HG02610 (cell line): ENCODE measurements around the gene DIPK2B.

ENCODE experiments used
- ATAC-seq: cut with Tn5 transposase; IDR thresholded peaks from one replicate; pipeline ENCODE4 v1.9.1; 2021; ENCODE audit warnings: mild to moderate bottlenecking, moderate library complexity; ENCODE audit not compliant: unreplicated experiment

DIPK2B gene, protein sequence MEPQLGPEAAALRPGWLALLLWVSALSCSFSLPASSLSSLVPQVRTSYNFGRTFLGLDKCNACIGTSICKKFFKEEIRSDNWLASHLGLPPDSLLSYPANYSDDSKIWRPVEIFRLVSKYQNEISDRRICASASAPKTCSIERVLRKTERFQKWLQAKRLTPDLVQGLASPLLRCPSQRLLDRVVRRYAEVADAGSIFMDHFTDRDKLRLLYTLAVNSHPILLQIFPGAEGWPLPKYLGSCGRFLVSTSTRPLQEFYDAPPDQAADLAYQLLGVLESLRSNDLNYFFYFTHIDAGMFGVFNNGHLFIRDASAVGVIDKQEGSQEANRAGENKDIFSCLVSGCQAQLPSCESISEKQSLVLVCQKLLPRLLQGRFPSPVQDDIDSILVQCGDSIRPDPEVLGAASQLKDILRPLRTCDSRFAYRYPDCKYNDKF

GRCh38 chrX:45200741-45201234 is at the start of gene DIPK2B:
DIPK2B (minus strand) TSS chrX:45200876; CDS start chrX:45200826, 50 bp downstream.
- ATAC-seq = no peak

DNA sequence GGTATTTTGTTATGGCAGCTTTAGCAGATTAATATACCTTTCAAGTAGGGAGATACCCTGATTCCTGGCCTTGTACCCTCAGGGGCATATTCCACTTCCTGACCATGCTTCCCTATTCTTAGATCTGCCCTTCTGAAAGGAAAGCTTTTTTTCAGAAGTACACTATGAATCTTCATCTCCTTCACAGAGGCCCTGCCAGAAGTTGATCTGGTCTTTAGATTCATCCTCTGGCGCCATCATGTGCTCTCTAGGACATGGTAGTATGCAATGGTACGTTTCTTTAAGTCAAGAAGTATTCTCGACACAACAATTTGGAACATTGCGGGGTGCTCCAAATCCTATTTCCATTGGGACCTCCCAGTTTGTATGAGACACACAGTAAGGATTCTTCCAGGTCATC is 39.6 kb upstream of the DIPK2B start:
- no peak for ATAC-seq

DNA sequence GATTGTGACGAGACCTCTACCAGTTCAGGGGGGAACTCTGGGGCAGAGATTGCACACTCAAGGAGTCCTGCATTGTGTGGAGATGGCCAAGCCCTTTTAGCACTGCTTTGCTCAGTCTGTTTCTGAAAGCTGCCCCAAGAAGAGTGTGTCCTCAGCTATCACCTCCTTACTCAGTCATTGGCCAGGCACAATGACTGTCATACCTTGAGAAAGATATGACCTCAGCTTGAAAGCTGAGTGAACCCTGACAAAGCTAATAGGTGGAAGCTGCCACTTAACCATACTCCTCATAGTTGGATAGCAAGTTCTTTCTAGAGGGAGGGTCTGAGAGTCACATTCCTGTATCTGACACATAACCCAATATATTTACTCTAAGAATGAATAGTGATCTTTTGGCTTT is 37.8 kb upstream of the DIPK2B start:
- no peak for ATAC-seq

DNA sequence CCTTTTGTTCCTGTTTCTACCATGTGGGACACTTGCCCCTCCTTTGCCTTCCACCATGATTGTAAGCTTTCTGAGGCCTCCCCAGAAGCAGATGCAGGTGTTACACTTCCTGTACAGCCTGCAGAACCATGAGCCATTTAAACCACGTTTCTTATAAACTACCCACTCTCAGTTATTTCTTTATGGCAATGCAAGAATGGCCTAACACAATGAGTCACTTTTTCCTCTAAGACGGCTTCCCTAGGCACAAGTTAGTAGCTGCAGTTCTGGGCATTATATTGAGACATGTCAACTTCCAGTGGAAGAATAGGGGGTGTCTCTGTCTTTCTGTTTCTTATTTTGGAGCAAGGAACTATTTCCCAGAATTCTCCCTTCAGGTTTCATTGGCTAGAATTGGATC is 32.9 kb upstream of the DIPK2B start:
- no peak for ATAC-seq

DNA sequence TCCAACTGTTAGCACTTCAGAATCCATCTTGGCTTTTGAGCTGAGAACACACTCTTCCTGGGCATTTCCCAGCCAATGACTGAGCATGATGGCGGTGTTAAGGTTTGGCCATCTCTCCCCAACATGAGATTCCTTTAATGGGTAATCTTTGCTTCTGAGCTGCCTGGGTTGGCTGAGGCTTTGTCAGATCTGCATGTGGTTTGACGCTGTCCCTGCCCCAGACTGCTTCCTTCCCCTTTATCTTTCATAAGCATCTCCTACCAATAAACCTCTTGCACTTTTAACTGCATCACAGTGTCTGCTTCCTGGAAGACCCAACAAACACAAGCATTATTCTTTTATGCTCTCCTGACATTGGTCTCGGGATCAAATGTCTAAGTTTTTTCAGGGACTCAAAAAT is 31.5 kb upstream of the DIPK2B start:
- ATAC-seq = no peak

GRCh38 chrX:45230410-45230809 is 29.7 kb upstream of the DIPK2B start:
- no peak for ATAC-seq

GRCh38 chrX:45229348-45229747 is 28.7 kb upstream of the DIPK2B start:
- ATAC-seq = no peak

GRCh38 chrX:45228126-45228525 is 27.4 kb upstream of the DIPK2B start:
- no peak for ATAC-seq

DNA sequence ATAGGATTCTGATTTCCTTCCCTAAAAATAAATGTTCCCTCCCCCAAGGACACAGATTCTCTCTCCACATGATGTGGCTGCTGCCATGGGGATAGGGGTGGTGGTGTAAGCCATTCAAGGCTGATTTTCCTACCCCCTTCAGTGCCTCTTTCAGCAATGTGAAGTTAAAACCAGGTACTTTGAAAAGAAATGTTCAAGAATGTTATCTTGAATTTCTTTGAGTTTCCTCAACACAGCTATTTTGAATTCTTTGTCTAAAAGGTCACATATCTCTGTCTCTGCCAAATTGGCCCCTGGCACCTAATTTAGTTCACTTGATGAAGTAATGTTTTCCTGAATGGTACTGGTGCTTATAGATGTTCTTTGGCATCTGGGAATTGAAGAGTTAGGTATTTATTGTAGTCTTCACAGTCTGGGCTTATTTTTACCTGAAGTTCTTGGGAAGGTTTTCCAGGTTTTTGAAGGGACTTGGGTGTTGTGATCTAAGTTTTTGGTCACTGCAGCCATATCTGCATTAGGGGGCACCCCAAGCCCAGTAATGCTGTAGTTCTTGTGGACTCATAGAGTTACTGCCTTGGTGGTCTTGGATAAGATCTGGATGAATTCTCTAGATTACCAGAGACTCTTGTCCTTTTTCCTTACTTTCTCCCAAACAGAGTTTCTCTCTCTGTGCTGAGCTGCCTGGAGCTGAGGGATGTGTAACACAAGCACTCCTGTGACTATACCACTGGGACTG is 7.6 kb upstream of the DIPK2B start:
- ATAC-seq = no peak

GRCh38 chrX:45202171-45202570 is 1.5 kb upstream of the DIPK2B start:
- no peak for ATAC-seq

GRCh38 chrX:45198706-45199105 is 2.0 kb downstream of the DIPK2B start:
- ATAC-seq = no peak

DNA sequence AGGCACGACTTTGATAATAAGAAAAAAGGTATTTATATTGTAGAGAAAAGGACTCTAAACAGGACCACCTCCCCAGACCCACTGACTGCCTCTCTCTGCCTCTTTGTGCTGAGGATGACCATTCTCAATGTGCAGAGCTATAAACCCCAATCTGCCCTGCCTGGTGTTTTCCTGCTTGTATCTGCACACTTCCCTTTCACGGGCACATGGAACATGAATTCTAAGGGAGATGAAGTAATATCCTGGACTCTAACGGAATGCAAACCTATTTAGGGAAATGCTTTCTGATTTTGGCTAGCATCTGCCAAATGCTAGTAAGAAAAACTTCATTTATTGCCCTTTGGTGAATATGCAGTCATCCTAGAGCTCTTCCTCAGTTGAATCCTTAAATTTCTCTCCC is 2.4 kb downstream of the DIPK2B start:
- ATAC-seq = no peak

DNA sequence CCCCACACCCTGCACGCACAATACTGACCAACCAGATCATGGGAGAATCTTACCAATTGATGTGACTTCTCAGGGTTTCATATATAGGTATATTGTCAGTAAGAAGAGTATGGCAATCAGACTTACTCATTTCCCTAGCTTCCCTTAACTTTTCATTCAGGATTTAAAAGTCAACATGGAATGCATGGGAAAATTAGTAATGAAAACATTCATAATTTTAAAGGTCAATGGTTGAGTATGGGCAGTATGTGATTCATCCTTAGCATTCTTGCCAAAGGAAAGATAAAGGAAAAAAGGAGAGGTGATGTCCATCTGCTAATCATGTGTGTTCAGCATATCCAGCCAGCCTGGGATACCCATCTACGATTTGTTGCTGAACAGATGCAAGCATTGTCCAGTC is 4.0 kb downstream of the DIPK2B start:
- no peak for ATAC-seq

GRCh38 chrX:45191820-45192409 is 8.8 kb downstream of the DIPK2B start:
- no peak for ATAC-seq

DNA sequence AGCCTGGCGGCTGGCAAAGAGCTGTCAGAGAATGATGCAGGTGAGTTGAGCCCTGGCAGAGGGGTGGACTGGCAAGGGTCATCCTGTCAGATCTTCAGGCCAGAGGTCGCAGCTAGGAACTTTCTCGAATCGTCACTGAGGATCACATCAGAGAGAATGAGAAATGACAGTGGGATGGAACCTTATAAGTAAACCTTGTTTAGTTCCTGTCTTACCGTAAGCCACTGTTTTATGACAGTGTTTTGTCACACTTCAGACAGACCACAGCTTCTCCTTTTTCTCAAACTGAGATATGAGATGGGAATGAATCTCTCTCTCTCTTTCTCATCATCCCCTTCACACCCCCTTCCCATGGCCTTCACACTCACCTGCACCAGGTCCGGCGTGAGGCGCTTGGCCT is 9.3 kb downstream of the DIPK2B start:
- ATAC-seq = peak; percentile 88

DNA sequence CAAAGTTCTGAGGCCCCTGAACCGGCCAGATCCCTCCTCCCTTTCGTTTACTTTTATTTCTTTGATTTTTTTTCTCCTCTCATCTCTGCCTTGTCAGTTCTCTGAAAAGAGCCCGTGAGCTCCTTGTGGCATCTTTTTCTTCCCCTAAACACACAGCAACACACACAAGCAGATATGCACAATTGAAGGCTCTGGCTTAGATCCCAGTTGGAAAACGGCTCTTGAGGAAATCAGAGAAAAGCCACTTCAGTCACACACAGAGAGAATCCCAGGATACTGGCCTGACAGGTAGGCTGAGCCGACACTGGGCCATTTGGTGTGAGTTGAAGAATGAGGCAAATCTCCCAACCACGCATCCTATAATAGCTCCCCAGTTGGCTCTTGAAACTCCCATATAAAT is 12.9 kb downstream of the DIPK2B start:
- no peak for ATAC-seq

DNA sequence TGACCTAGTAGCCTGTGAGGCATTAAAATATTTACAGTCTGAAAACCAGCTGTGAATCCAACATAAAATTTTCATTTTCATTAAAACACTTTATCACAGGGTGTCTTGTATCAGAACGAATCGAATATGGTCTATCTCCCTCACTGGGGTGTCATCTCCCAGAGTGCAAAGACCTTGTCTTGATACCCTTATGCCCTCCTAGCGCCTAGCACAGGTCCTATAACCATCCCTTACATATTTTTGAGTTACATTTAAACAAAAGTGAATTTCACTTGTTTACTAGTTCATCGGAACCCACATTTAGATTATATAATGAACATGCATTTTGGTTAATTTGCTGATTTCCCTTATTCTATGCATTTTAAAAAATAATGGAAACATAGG is 14.0 kb downstream of the DIPK2B start:
- no peak for ATAC-seq

GRCh38 chrX:45184211-45184610 is 16.5 kb downstream of the DIPK2B start:
- ATAC-seq = no peak

GRCh38 chrX:45172890-45173289 is 27.8 kb downstream of the DIPK2B start:
- no peak for ATAC-seq

GRCh38 chrX:45166781-45167180 is 33.9 kb downstream of the DIPK2B start:
- no peak for ATAC-seq

DNA sequence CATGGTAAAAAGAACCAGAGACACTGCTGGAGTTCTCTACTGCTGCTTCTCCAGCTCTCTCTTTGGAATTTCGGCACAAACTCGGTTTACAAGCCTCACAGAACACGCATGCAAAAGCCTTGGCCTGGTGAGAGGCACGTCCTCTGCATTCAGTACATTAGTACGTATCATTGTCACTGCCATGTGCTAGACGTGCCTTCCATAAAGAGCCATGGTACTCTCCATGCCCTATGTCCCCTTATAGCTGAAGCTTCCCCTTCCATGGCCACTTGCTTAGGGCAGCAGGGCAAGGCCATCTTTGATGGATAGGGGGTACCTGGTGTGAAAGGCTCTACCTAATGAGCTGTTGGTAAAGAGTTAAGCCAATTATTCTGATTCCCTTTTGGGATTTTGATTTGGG is 35.0 kb downstream of the DIPK2B start:
- no peak for ATAC-seq

- no peak for ATAC-seq
Measured at GRCh38 chrX:45164995-45165394, 35.7 kb downstream of the DIPK2B start.
